Left renal cortex interstitium (tissue), 4 donors: Measurements from ENCODE around the gene ZBTB7B. TPM values are rescaled to one million over a fixed set of nuclear protein-coding genes. Genes with fewer than 3 reads are reported as not detected.
"Not testable (repeated sequence)": the region's sequence is repeated elsewhere in the genome, so short reads cannot be mapped to it uniquely, and the experiment has no call there.

Source experiments
- DNase-seq, 4 donors: peaks; one replicate each; pipeline ENCODE4 v3.0.0-alpha.2; 2013; ENCODE audit warnings: low read depth in 4 of 4, low spot score in 2 of 4, missing footprints in 1 of 4
- polyA plus RNA-seq, 4 donors: library from polyadenylated mRNA; unstranded; fragments of 120-200 nt; gene quantifications; one replicate each; pipeline ENCODE4 v1.2.1, GENCODE V29; 2013; ENCODE audit not compliant: insufficient read length in 4 of 4

The ZBTB7B gene
- polyA plus RNA-seq, 4 donors, result 11.8 to 17.9 (median 15.4) TPM

DNA sequence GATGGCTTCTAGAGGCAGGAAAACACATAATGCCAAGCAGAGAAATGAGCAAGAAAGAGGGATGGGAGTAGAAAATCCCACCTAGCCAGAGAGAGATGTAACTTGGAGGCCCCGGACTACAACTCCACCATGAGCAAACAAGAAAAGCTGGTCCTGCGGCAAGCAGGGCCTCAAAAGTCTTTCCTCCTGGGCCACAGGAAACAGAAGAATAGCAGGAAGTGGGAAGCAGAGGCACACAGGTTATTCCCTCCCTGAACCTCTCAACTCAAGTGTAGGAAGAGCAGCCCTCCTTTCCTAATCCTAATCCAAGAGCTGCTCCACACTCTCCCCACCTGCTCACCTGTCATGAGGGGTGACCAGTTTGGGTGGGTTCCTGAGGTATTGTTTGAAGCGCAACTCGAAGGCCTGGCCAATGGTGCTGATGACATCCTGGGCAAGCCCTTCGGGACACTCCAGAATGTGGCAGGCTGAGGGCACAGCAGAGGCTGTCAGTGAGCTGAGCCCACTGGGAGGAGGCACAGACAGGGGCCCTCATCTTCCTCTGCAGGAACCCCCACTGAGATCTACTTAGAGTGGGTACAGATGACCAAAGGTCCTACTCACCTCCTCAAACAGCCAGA is 35.2 kb upstream of the ZBTB7B start:
- no peak for DNase-seq

DNA sequence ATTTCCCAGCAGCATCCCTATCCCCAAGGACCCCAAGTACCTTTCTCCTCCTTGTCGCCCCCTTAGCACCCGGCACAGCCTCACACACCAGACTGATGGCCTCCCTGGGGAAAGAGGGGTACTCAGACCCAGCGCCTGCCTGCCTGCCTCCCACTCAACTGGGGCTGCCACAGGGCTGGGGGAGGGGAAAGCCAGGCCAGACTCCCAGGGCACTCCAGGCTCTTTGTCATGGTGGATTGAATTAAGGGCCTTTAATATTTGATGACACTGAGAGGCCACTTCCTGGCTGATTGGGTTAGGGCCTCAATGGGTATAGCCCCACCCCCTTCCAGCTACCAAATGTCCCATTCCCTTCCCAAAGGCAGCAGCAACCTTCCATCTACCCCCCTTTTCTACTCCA is 33.9 kb upstream of the ZBTB7B start:
- DNase-seq, result no peak

DNA sequence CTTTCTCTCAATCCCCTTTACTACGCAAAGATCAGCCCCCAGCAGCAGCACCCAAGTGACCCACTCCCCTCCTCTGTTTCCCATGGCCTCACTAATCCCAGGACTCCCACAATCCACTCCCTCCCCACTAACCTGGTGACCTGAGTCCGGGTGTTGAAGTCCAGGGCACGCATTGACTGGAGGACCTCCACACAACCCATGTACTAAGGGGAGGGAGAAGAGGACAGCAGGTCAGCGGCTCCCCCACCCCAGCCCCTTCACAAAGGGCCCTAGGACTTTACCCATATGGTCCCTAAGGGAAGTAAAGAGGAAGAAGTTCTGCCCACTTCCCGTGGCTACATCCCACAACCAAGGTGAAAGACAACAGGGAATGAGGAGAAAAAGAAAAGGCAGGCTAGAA is 33.4 kb upstream of the ZBTB7B start:
- no peak for DNase-seq

DNA sequence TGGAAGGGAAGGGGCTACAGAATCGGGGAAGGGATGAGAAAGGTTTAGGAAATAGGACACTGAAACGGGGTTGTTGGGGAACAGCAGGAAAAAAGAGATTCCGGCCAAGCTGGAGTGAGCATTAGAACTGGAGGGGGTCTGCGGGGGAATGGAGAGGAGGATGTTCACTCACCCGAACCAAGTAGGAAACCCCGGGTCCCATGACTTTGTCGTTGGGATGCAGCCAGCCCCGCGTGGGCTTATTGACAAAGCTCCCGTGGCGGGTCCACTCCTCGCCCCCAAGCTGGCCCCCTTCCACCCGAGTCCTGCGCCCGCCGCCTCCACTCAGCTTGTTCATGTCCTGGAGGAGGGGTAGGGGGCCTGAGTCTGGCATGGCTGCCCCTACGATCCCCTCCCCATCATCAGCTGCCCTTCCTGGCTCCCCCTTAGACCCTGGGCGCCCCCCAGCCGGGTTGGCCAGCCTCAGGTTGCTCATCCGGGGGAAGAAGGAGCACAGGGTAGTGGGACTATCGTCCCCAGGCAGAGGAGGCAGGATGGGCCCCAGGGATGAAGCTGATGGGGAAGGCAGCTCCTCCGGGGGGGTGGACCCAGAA is 32.6 kb upstream of the ZBTB7B start:
- DNase-seq, result no peak

DNA sequence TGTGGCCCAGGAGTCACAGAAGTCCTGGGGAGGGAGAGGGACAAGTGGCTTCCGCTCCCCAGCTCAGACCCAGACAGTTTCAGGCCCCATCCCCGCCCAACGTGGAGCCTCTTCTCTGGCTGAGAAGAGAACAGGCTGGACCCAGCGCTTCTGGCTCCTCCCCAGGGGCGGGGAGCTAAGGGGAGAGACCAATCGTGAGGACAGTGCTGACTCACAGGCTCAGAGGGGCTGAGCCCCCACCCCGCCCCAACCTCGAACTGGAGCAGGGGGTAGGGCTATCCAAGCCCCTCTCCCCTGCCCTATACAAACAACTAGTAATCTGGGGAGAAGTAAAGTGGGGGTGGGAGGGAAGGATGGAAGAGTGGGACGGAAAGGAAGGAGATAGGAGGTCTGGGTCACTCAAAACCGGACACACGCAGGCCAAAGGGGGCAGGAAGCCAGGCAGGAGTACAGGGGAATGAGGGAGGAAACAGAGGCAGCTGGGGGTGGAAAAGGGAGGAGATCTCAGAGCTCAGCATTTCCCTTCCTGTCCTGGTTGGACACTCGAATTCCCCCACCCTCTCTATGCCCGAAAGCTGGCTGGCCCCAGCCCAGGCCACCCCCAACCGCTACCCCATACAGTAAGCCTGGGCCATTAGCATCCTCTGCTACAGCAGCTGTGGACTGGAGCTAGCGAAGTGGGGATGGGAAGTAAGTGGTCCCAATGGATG is 31.8 kb upstream of the ZBTB7B start, which contains the start of gene SHC1:
TSS of gene SHC1 (minus strand) at position 117 of the 710 bp plus-strand sequence. CDS start 221 bp downstream, outside the sequence.
- DNase-seq, result peak in 3 of 4 donors; percentile 65 to 88 (median 84)

DNA sequence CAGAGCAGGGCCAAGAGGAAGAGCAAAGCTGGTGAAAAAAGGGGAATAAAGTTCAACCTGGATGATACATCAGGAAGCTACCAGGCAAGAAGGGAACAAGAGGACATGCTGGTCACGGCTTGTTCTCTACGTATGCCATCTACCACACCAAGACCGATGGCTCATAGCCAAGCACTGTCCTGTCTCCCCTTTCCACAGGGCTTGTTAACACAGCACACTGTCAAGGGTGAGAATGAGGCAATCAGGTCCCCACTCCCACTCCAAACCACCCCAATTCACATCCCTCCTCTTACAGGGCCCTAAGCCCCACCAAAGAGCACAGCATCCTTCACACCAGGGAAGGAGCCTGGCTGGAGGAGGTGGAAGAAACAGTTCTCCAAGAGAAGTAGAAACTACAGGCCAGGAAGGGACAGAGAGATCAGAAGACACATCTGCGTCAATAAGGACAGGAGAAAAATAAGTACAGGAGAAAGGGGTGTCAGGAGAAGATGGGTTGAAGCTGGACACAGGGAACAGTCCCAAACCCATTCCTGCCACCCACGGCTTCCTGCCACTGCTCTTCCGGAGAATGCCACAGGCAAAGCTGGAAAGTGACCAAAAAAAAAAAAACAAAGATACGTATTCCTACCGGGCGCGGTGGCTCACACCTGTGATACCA is 31.1 kb upstream of the ZBTB7B start:
- DNase-seq, result no peak

DNA sequence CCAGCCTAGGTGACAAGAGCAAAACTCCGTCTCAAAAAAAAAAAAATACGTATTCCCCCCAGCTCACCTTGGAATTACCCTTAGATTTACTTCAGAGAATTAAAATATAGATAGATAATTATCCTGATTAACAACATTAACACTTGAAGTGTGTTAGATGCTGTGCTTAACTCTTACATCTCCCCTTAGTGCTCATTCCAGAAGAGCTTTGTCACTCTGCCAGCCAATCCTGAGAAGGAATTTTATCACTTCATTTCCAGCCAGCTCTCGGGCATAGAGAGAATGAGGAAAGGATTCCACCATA is 30.4 kb upstream of the ZBTB7B start:
- no peak for DNase-seq

DNA sequence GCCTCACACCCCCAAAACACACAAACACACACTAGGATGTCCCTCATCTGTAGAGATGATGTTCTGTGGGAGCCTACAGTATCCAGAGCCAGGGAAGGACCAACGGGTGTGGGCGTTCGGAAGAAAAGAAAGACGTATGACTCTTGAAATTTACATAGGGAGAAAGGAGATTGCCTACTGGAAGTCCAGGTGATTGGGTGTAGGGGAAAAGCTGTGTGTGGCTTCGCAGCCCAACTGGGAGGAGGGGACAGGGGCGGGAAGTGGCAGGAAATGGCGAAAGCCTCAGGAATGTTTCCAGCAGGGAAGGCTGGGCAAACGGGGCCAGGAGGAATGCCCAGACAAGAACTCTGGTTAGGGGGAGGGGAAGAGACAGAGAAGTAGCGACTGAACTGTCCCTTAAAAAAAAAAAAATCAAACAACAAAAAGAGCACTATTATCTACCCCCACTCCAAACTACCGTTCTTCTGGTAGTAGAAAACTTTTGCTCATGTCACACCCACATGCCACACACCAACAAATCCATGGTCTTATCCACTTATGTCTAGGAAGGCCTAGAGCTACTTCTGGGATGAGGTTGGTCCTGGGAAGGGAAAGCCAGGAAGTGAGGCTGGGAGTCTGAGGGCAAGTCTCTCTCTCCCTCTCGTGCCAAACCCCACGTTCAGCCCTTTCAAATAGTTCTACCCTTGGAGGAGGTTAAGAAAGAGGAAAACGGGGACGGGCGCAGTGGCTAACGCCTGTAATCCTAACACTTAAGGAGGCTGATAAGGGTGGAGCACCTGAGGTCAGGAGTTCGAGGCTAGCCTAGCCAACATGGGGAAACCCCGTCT is 29.9 kb upstream of the ZBTB7B start:
- no peak for DNase-seq

DNA sequence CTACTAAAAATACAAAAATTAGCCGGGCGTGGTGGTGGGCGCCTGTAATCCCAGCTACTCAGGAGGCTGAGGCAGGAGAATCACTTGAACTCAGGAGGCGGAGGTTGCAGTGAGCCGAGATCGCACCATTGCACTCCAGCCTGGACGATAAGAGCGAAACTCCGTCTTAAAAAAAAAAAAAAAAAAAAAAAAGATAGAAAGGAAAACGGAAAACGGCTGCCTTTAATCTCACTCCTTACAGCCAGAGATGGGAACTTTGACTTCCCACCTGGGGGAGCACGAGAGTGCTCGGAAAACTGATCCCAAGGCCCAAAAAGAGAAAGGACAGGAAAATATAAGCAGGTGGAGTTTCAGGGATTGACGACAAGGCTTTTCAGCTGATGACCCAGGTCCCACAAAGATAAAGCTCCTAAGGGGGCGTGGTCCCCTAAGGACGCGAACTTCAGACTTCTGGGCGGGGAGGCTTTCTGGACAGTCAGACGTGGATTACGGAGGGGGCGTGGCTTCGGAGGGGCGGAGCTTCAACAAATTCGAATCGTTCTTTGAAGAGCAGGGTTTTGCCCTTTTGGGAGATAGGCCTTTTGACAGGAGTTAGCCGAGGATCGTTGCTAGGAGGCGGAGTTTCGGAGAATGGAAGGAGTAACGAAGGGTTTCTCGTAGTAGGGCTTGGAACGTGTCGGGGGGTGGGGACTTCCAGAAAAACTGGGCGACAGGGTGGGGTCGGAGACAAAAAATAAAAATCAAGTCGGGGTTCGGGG is 29.1 kb upstream of the ZBTB7B start:
- DNase-seq, result peak in 3 of 4 donors; percentile 88 to 90 (median 89)

DNA sequence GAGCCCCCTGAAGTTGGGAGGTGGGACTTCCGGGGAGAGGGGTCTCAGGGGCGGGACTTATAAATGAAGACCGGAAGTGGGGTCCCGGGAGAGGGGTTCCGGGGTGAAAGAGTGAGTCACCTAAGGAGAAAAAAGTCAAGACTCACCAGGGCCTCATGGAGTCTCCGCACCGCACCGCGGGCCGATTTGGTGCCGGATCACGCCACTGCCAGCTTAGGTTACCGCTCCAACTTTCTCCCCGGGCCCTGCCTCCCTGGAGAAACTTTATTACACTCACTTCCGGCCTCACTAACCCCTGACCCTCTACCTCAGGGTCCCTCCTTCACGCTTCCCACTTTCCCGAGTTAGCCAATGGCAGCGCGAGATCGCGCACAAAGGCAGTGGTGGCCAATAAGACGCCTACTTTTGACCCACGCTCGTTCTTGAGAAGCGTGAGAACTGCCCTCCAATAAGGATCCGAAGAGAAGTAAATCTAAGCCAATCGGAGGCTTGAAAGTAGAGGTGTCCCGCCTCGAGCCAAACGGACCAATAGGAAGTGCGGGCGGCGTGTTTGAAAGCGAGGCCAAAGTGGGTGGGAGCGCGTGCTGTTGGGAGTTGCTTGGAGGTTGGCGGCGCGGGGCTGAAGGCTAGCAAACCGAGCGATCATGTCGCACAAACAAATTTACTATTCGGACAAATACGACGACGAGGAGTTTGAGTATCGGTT is 28.3 kb upstream of the ZBTB7B start, which contains the start of gene CKS1B:
TSS of gene CKS1B (plus strand) at position 580 of the 706 bp plus-strand sequence. CDS start at position 645, 65 bp downstream.
- DNase-seq, result peak; percentile 97 to 100 (median 100)

DNA sequence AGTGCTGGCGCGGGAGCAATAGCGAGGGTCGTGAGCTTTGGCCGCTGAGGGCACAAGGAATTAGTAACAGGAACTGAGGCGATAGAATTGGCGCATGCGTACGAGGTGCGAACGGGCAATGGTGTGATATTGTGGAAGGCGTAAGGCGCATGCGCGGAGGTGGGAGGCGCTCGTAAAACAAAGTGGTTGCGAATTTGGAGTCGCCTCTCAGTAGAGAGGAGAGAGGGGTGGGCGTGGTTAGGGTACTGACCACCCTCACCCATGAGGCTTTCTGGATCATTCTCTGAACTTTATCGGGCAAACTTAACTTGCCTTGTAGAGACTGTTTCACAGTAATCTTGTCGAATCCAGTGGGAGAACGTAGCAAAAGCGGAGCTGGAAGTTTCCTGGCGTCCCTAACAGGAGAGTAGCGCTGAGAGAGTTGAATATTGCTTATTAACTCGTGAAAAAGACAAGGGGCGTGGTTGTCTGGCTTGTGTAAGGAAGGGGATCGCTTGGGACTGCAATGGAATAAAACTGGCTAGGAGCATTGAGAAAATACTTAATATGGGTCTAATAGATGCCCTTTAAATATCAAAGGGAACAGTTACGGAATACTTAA is 27.7 kb upstream of the ZBTB7B start:
- peak; percentile 96 to 99 (median 98) for DNase-seq

DNA sequence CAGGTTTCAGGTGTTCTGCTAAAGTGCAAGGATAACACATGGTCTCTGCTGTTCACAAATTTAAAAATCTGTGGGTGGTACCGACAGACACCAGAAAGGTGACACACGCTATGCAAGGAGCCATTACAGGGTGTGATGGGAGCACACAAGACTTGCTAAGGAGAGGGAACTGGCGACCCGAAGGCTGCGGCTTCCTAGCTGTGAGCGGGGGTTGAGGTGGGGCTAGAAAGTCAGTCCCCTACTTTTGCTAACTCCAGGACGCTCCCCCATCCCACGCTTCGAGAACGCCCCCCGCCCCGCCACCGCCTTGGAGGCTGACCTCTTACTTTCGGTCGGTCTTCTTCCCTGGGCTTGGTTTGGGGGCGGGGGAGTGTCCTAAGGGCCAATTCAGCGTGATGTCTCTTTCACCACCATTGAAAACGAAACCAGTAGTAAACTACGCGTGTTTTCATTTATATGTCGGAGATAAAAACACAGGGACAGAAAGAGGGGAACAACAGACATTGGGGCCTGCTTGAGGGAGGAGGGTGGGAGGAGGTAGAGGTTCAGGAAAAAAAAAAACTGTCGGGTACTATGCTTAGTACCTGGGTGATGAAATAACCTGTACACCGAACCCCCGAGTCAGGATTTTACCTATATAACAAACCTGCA is 27.1 kb upstream of the ZBTB7B start:
- DNase-seq, result no peak

DNA sequence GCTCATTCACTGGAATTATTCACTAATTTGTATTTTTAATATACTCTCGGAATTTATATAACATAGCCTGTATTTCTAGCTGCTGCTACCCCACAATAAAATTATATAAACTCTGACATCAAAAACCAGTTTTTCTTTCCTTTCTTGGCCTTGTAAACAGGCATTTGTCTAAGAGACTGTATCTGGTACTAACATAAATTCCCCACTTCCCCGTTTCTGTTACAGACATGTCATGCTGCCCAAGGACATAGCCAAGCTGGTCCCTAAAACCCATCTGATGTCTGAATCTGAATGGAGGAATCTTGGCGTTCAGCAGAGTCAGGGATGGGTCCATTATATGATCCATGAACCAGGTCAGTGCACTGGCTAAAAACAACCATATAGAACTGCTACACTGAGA is 24.8 kb upstream of the ZBTB7B start:
- not testable (repeated sequence) for DNase-seq

DNA sequence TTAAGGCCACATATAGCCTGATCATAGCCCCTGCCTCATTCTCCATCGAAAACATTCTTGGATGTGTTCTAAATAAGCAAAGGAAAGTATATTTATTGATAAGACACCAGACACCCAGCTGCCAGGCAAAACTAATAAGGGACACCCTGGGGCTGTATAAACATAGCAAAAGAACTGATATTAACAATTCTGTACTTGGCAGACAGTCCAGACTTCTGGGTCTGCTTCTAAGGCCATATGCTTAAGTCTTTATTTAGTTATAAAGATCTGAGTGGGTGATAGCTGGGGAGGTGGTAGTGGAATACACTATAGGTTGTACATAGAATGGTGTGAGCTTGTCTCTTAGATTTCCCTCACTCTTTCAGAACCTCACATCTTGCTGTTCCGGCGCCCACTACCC is 24.2 kb upstream of the ZBTB7B start:
- no peak for DNase-seq

DNA sequence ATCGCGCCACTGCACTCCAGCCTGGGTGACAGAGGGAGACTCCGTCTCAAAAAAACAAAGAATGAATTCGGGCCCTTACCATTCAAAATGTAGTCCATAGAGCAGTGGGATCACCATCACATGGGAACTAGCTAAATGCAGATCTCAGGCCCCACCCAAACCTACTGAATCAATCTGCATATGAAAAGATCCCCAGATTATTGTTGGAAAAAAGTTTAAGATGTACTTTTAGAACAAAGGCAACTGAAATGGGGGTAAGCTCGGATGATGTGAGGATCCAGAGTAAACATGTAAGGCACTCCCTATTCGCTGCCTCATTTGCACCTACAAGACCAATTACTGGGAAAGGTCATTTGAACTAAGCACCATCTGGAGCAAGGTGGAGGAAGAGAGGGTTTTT is 20.3 kb upstream of the ZBTB7B start:
- no peak for DNase-seq

DNA sequence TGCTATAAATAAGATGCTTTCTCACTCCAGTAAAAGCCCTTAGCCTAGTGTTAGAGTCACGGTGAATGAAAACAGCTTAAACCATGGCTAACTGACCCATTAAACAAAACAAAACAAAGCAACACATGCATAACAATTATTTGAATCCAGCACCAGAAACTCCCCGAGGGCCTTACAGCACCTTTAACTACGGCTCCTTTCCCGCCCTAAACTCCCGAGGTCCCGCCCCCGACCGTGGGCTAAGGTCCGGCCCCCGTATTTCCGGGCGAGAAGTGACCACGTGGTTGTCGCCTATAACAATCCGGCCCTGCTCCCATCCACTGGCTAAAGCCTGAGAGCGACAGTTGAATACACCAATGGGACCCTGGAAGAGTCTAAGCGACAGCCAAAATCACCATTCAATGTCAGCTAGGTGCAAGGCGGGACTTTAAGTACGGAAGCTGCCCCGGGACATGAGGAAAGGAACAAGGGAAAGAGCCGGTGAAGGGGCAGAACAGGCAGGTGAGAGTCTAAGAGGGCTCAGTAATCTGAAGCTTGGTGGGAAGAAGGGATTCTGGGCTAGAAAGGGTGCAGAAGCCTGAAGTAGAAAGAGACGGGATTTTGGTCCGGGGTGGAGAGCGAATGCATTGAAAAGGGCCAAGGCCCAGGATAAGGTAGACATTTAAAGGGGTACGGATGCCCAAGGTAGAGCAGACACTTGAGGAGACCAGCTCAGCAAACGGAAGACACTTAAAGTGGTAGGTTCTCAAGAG is 19.5 kb upstream of the ZBTB7B start, which contains the start of gene FLAD1:
TSS of gene FLAD1 (plus strand) at position 448 of the 752 bp plus-strand sequence. CDS start 351 bp downstream, outside the sequence.
- DNase-seq, result peak; percentile 98 to 100 (median 100)

DNA sequence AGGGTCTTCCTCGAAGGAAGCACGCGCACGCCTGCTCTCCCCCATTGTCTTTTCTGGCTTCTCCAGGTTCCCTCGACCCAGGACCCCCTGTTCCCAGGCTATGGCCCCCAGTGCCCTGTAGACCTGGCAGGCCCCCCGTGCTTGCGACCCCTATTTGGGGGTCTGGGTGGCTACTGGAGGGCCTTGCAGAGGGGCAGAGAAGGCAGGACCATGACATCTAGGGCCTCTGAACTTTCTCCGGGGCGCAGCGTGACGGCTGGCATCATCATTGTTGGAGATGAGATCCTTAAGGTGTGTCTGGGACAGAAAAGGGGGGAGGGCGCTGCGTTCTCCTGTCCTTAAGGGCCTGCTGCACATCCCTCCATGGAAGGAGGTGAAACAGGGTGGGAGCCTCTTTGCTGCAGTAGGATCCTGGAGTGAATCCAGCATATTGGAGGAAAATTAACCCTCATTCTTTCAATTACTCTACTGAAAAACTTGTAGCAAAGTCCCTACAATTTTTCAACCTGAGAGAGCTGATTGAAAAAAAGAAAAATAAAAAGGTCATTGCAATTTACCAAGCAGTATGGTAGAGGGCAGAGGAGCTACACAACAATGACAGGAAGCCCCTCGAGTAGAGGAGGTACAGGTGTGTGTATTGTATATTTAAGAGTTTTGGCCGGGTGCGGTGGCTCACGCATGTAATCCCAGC is 18.7 kb upstream of the ZBTB7B start:
- no peak for DNase-seq
